Fibroblast of skin of right quadriceps (primary cell): Measurements from ENCODE around the gene ELOVL7.
"Not testable (repeated sequence)": the region's sequence is repeated elsewhere in the genome, so short reads cannot be mapped to it uniquely, and the experiment has no call there.

Experiments used
- DNase-seq: peaks from one replicate; pipeline ENCODE4 v3.0.0-alpha.2; 2013

ELOVL7 gene

DNA sequence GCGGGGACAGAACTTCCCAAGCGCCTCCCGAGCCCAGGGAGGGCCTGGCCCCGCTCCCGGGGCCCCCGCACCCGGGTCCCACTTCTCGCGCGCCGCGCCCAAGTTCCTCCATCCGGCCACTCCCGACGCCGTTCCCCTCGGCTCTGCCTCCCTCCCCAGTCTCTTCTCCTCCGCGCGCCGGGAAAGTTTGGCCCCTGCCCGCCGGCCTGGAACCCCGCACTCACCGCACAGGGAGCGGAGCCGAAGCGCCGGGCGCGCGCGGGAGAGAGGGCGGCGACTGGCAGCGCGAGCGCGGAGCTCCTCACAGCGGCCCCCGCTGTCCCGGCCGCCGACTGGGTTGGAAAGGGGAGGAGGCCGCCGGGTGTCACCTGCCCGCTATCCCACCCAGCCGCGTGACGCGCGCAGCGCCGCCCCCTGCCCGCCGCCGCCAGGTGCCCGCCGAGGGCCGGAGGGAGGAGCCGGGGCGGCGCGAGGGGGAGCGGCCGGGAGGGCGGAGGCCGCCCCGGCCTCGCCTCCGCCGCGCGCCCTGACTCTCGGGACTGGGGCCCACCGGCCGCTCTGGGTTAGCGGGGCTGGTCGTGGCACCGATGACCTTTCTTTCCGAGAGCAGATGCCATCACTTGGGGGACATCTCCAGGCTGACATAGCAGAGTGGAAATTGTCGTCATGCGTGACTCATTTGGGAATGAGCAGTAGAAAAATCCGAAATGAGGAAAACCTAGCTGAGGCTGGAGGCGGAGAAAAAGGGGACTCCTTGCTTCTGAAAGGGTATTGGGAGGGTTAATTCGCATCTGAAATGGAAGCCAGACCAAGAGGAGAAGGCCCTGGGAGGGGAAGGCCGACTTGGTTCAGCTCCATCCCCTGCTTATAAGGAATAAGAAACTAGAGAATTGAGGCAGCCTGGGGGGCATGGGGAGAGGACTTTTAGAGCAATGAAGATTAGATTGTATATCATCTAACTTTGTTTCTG lies at the start of gene ELOVL7:
ELOVL7 (minus strand) TSS at position 334 of the 970 bp plus-strand sequence. CDS start 56,872 bp downstream, outside the sequence.
- DNase-seq: peak; percentile 8

DNA sequence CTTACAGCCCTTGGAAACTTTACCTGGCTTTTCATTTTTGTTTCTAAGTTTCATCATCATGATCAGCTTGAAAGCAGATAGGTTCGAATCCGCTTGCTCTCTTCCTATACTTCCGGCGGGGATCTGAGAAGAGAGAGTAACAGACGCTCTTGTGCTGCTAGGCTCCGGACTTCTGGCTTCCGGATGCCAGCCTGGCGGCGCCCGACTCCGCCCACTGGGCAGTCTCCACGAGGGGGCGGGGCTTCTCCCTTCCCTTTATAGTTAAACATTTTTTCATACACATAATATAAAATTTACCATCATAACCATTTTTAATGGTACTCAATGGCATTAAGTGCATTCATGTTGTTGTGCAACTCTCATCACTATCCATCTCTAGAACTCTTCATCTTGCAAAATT lies 49.5 kb upstream of the ELOVL7 start:
- DNase-seq: no peak

DNA sequence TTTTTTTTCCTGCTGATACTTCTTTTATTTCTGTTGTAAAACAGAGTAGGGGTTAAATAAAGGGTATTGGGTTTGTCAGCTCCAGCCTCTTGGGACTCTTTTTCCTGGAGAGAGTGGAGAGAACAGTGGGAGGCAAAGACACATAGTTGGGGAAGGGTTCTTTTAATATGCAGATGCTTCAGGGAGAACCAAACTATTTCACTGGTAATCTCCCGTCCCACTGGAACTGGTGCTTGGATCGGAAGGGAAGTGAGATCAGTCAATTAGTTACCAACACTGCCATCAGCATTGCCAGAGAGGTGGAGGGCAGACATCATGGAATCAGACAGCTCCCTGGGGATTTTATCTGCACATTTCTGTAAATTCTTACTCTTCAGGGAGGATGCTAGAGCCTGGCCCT lies 47.6 kb upstream of the ELOVL7 start:
- DNase-seq: no peak

DNA sequence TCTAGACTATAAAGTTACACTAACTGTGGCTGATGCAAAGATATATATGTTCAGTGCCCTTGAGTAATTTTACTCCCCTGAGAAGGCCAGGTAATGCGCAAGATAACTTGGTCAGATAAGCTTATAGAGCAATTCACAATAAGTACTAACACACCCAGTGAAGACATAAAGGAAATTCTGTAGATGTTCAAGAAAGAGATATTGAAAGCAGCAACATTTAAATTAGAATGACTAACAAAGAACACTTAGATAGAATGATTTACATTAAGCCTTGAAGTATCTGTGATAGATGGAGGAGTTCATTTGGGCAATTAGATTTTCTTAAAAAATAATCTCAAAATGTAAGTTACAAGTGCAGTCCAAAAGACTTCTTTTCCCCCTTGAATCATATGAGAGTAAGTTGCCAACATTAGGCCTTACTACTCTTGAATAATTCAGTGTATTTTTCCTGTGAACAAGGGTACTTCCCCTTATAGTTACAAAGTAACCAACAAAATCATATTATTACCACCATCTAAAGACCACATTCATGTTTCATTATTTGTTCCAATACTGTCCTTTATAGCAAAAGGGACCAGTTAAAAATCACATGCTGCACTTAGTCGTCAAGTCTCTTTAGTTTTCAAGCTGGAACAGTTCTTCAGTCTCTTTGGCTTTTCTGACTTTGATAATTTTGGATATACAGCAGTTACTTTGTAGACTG lies 44.4 kb upstream of the ELOVL7 start:
- DNase-seq: no peak

DNA sequence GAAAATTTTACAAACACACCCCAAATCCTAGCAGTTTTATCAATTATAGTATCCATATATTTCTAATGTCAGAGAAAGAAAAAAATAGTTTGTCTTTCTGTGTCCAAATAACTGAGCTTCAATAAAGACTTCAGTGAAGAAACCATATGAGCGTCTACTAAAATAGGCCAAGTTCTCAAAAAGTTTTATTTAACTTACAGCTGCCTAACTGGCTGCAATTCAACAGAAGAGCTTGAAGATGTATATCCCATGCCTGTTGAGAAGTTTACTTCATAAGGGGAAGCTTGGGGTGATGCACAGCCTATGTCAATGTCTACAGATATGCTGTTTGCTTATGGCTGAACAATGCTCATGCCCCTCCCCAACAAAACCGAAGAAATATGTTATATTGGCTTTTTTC lies 43.7 kb upstream of the ELOVL7 start:
- DNase-seq: no peak

DNA sequence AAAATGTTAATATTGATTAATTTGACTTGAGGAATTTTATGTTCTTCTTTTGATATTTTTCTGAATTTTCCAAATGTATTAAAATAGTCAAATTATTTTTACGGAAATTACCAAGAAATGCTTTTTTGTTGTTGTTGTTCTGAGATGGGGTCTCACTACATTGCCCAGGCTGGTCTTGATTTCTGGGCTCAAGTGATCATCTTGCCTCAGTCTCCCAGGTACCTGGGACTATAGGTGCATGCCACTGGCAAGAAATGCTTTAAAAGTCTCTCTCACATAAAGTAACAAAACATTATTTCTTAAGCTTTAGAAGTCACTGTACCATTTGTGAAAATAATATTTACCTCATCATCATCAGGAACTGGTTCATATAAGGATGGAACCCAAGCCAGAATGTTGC lies 43.0 kb upstream of the ELOVL7 start:
- no peak for DNase-seq

DNA sequence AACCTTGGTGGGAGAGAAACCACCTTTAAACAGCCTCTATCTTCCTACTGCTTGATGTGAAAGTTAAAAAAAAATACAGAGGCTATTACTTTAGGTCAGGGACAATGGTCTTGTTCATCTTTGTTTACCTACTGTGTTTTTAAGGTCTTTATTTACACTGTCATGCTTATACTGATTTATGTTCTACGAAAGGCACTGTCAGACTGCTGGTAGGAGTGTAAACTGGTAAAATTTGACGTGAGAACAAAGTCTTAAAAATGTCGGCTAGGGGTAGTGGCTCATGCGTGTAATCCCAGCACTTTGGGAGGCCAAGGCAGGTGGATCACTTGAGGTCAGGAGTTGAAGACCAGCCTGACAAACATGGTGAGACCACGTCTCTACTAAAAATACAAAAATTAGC lies 42.1 kb upstream of the ELOVL7 start:
- no peak for DNase-seq

DNA sequence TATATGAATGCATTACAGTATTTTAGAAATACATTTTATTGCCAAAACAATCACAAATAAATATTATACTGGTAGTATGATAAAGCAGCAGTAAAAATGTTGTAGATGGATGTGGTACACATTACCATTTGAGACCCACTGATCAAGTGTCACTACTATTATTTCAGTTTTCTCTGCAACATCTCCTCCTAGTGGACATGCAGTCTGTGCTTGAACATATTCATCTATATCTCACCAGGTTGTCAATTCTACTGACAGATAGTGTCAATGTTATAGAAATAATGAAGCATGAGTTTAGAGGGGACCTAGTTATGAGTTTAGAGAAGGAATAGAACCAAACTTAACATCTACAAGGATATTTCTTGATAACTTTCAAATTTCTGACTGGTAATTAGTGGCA lies 39.2 kb upstream of the ELOVL7 start:
- DNase-seq: no peak

DNA sequence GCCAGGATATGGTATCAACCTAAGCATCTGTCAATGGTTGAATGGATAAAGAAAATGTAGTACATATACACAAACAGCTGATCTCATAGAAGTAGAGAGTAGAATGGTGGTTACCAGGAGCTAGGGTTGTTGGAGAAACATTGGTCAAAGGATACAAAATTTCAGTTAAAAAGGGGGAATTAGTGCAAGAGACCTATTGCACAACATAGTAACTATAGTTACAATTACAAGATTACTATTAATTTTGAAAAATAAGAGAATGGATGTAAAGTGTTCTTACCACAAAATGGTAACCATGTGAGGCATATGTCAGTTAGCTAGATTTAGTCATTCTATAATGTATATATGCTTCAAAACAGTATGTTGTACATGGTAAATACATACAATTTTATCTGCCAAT lies 28.8 kb upstream of the ELOVL7 start:
- no peak for DNase-seq

DNA sequence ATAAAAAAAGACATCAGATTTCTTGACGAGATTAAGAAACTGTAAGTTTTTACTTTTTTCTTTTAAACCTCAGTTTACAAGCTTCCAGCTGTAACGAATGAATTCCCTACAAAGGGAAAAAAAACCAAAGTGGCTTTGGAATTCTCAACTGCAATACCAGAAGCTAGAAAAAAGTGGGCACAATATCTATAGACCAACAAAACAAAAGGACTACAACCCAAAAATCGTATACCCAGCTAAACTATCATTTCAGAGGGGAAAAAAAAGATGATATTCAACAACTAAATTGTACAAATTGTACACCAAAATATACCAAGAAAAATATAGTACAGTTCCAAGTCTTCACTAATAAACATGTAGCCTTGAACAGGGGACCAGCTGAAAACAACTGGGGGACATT lies 26.8 kb upstream of the ELOVL7 start:
- DNase-seq: no peak

DNA sequence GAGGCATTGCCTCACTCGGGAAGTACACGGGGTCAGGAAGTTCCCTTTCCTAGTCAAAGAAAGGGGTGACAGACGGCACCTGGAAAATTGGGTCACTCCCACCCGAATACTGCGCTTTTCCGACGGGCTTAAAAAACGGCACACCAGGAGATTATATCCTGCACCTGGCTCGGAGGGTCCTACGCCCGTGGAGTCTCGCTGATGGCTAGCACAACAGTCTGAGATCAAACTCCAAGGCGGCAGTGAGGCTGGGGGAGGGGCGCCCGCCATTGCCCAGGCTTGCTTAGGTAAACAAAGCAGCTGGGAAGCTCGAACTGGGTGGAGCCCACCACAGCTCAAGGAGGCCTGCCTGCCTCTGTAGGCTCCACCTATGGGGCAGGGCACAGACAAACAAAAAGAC lies 16.5 kb upstream of the ELOVL7 start:
- DNase-seq: not testable (repeated sequence)

DNA sequence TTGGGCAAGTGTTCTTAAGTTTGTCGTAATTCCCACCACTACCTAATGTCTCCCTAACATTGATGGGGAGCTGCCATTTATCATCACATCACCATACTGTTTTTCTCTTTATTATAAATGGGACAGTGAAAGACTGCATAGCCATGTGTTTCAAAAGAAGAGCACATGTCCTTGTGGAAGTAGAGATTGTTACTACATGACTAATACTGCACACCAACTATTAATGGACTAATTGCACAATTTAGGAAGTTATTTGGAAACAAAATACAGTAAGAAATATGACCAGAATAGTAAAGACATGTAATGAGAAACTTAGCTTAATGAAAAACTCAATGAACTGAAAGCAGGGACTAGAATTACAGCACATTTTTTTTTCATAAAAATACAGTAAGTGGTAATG lies 12.0 kb upstream of the ELOVL7 start:
- DNase-seq: peak; percentile 30

DNA sequence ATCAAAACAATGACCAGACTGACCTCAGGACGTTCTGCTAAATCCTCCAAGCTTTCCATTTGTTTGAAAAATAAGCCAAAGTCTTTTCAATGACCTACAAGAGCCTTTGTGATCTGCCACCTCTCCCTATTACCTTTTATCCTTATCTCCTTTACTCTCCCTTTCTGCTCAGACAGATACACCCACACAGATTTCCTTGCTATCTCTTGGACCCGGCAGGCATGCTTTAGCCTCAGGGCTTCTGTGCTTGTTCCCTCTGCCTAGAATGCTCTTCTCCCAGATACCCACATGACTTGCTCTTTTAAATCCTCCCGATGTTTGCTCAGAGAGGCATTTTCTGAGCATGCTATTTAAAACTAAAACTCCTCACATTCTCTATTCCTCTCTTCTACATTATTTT lies 8.9 kb upstream of the ELOVL7 start:
- no peak for DNase-seq

DNA sequence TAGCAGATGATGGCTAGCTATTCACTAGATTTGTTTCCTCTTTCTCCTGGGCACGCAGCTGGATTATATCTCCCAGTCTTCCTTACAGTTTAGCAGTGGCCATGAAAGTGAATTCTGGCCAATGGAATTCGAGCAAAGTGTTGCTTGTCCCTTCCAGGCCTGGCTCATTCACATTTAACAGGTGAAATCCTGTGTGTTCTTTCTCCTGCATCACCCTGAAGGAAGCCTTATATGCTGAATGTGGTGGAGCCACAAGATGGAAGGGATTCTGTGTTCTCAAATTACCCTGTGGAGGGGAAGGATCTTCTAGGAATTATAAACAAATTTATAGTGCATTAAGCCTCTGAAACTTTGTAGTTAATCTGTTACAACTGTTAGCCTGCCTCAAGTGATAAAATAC lies 8.2 kb upstream of the ELOVL7 start:
- no peak for DNase-seq

DNA sequence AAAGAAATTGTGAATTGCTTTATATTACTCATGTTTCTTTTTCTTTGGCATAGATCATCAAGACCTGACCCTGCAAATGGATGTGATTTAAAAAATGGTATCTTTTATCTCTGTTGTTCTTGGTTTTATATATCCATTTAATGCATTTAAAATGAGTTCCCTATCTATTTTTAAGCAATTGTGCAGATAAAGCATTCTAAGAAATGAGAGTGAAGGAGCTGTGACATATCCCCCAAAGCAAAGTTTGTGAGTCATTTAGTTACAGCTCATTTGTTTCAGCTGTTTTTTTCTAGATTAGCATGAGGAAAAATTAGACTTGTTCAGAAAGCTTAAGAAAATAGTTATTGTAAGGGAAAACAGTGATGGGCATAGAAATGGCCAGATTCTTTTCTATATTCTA lies 7.6 kb upstream of the ELOVL7 start:
- DNase-seq: no peak

DNA sequence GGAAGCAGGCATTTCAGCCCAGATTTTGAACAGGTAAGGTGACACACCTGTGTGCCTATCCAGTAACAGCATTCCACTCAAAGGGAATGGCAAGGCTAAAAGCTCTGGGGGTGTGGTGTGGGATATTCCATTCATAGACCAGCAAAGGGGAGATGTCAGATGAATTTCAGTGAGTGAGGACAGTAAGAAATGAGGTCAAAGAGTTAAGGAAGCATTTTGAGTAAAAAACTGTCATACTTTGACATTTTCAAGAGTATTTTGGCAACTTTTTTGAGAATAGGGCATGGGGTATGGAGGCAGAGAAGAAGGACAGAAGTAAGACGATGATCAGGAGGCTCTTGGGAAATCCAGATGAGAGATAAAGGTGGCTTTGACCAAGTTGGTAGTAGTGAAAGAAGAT lies 2.2 kb upstream of the ELOVL7 start:
- DNase-seq: no peak

DNA sequence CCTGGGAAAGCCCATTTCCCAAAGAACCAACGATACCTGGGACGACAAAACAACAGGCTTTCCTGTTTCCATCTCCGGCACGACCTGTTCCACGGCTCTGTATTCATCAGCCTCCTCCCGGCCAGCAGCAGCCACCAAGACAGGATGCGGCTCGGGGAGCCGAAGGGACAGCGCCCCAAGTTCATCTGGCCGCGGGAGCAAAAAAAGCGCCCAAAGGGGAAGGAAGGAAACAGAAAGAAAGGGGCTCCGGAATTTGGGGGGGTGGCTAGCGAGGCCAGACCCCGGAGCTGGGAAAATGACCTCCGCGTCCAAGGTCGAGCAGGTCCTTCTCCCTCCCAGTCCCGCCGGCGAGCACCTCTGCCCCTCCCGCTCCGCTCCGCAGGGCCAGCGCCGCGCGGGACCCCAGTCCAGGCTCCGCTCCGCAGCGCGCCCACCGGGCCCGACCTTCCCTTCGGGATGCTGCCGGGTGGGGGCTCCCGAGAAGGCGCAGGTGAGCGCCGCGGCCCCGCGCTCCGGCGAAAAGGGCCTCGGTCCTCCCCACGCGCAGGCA lies 608 bp downstream of the ELOVL7 start:
- no peak for DNase-seq

DNA sequence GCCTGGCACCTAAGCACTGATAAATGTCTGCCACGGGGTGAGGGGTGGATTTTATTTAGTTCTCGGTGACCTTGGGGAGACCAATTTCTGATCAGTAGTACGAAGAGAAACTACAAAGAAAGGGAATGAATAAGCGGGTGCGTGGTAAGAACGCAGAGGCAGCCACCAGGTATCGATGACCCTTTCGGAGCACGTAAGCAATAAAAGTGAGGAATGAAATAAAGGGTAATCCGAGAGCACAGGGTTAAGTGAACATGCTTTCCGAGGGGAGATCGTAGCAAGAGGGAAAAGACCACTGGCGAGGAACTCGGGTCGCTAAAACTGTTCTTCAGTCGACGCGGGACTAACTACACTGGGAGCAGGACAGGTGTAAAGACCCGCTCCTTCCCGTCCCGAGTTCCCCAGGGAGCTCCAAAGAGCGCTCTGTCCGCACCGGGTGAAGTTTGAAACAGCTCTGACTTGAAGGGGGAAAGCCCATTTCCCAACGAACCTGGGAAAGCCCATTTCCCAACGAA lies 1.1 kb downstream of the ELOVL7 start:
- no peak for DNase-seq

DNA sequence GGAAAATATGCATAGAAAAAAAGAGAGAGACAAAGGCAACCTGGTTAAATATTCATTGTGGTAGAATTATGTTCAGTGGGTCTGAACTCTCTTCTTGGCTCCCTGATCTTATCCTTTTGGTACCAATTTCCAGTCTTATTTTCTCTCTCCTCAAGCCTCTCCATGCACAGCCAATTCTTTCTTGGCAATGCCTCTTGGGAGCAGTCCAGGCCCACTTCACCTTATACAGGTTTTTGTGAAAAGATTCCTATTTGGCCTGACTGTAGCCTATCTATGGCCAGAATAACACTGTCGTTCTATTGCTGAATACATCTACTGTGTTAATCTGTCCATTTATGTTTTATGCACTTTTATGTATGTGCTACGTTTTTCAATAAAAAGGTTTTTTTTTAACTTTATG lies 2.7 kb downstream of the ELOVL7 start:
- no peak for DNase-seq

DNA sequence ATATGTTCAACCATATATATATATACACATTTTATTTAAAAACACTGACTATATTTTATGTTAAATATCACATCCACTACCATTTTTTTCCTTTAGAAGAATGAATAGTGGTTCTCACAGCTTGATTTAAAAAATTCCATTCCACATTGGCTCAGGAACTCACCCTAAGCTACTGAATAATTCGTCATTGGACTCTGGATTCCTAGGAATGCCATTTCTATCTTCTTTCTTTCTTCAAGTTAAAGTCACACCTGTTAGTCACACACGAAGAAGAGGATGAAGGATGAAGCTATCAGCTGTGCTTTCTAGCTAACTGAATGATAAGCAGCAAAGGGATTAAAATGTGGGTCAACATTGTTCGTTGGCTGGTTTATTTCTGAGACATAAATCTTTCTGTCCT lies 7.9 kb downstream of the ELOVL7 start:
- no peak for DNase-seq

DNA sequence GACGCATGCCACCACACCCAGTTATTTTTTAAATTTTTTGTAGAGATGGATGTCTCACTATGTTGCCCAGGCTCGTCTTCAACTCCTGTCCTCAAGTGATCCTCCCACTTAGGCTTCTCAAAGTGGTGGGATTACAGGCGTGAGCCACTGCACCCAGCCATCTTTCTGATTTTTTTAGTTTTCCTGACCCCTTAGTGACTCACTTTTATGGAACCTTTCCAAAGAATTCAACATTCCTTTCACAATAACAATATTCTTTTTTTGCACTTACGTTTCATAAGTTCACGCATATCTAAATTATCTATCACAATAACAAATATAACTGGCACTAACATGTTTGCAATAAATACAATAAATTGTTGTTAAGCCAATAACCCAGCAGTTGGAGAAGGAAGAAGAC lies 8.5 kb downstream of the ELOVL7 start:
- no peak for DNase-seq

DNA sequence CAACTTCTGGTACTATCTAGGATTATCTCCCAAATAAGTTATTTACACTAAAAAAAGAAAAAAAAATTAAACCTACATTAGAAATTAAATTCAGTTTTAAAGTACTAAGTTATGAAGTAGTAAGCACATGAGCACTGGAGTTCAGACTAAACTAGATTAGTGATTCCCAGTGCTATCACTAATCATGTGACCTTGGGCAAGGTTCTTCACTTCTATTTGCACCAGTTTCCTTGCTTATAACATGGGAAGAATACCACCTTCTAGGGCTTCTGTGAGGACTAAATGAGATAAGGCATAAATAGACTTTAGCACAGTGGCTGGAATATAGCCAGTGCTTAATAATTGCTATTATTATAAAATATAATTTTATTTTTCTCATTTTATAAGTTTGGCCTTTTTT lies 10.5 kb downstream of the ELOVL7 start:
- DNase-seq: no peak

DNA sequence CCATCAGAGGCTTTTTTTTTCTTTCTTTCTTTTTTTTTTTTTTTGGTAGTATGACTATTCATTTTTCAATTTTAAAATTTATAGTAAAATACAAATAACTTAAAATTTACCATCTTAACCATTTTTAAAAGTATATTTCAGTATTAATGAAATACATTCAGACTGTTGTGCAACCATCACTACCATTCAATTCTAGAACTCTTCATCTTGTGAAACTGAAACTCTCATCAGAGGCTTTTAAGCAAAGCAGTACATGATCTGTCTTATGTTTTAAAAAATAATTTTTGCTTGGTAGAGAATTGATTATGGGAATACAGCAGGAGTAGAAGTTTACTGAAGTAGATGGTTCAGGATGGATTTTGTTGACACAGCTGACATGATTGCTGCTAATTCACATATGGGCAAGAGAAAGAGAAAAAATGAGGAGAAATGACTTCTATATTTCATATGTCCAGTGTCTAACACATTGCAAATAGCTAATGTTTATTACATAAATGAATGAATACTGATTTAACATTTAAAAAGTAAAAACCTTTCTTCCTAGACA lies 13.4 kb downstream of the ELOVL7 start:
- DNase-seq: no peak
